Measurements from ENCODE around the gene GDF11.

The GDF11 gene

GRCh38 chr12:55724226-55724939, 18.5 kb upstream of the GDF11 start:
- DNase-seq: peak; percentile 59 to 61

GRCh38 chr12:55724940-55725309, 18.0 kb upstream of the GDF11 start:
- no peak for DNase-seq

GRCh38 chr12:55725556-55725955, 17.4 kb upstream of the GDF11 start:
- no peak for DNase-seq

- no peak for DNase-seq
These were observed 16.0 kb upstream of the GDF11 start for GRCh38 chr12:55726971-55727370.

GRCh38 chr12:55727643-55728185, 15.2 kb upstream of the GDF11 start:
- DNase-seq: no peak

GRCh38 chr12:55728186-55728938, 14.6 kb upstream of the GDF11 start:
- no peak for DNase-seq

- peak; percentile 55 to 61 for DNase-seq
These were observed 13.7 kb upstream of the GDF11 start, which contains the start of gene CD63 for GRCh38 chr12:55728939-55729818. Gene CD63 (minus strand): TSS chr12:55729009. CDS start chr12:55728341, 668 bp downstream.

- DNase-seq: no peak
These were observed 12.8 kb upstream of the GDF11 start for GRCh38 chr12:55729819-55730818.

- no peak for DNase-seq
These were observed 10.6 kb upstream of the GDF11 start for GRCh38 chr12:55732288-55732687.

- DNase-seq: no peak
These were observed 9.8 kb upstream of the GDF11 start for GRCh38 chr12:55733021-55733555.

GRCh38 chr12:55733858-55734257, 9.1 kb upstream of the GDF11 start:
- DNase-seq: no peak

GRCh38 chr12:55734595-55734994, 8.3 kb upstream of the GDF11 start:
- no peak for DNase-seq

GRCh38 chr12:55736076-55736475, 6.8 kb upstream of the GDF11 start:
- DNase-seq: no peak

GRCh38 chr12:55736780-55737580, 5.9 kb upstream of the GDF11 start:
- peak; percentile 45 to 51 for DNase-seq

- no peak for DNase-seq
These were observed 5.3 kb upstream of the GDF11 start for GRCh38 chr12:55737581-55738122.

GRCh38 chr12:55738123-55739024, 4.5 kb upstream of the GDF11 start:
- peak; percentile 63 for DNase-seq

- no peak for DNase-seq
These were observed 3.9 kb upstream of the GDF11 start for GRCh38 chr12:55739025-55739378.

- DNase-seq: no peak
These were observed 816 bp upstream of the GDF11 start for GRCh38 chr12:55741931-55742680.
